ENCODE results near the gene HYCC1. TPM values are rescaled to one million over a fixed set of nuclear protein-coding genes. Genes with fewer than 3 reads are reported as not detected.

Gene HYCC1
- total and polyA plus RNA-seq, 9 of the 15 experiments (the other 6 are each of a cell fraction or from before 2014, with no cell fraction given): 11.2 to 40.6 (median 37.9) TPM

GRCh38 chr7:23062452-23062851, 48.5 kb upstream of the HYCC1 start (continued):
- TF ChIP-seq DACH1 (IDR thresholded peaks at IDR 0.05; ENCODE audit: partially characterized antibody) (peak; percentile 77), POLR3A (IDR thresholded peaks at IDR 0.05; ENCODE audit: borderline replicate concordance, extremely low read depth, insufficient read depth, insufficient read length) (no peak), JUN (IDR thresholded peaks at IDR 0.05; ENCODE audit: borderline replicate concordance, low read depth, low read length) (peak; percentile 57; the same call in 1 of the 2 replicates), JUN (CRISPR knock-in tag; IDR thresholded peaks at IDR 0.05; ENCODE audit: borderline replicate concordance) (no peak), SREBF1 (IDR thresholded peaks at IDR 0.05; ENCODE audit: borderline replicate concordance, low read depth, low read length) (no peak), PTBP1 (IDR thresholded peaks at IDR 0.05; ENCODE audit: low read depth, low read length) (no peak), RCOR1 (IDR thresholded peaks at IDR 0.05; ENCODE audit: borderline replicate concordance in 1 of 2, low read depth in 2 of 2, low read length in 2 of 2) (0 out of 4 replicates have a peak, but pooled peaks of 1 of the 2 experiments have one; percentile 7), ZNF707 (CRISPR knock-in tag; conservative IDR thresholded peaks at IDR 0.05) (no peak), PKNOX1 (IDR thresholded peaks at IDR 0.05) (0 out of 2 replicates have a peak, but pooled peaks have one; percentile 18), EP300 (IDR thresholded peaks at IDR 0.05; ENCODE audit: low read length) (0 out of 2 replicates have a peak, but pooled peaks have one; percentile 21), STAT6 (CRISPR knock-in tag; IDR thresholded peaks at IDR 0.05) (no peak), GTF2B (IDR thresholded peaks at IDR 0.05; ENCODE audit: extremely low read depth, insufficient read length) (no peak), MAFK (IDR thresholded peaks at IDR 0.05; ENCODE audit: low read length) (peak; percentile 86), DPF2 (IDR thresholded peaks at IDR 0.05) (peak; percentile 86), ARID1B (IDR thresholded peaks at IDR 0.05) (peak; percentile 56), NR2C2 (CRISPR knock-in tag; IDR thresholded peaks at IDR 0.05) (no peak), NR2C2 (tag; IDR thresholded peaks at IDR 0.05) (peak; percentile 46; the same call in 1 of the 2 replicates), ATF3 (IDR thresholded peaks at IDR 0.05) (peak; percentile 52; the same call in 1 of the 2 replicates), ATF3 (CRISPR knock-in tag; conservative IDR thresholded peaks at IDR 0.05) (no peak), ZNF592 (IDR thresholded peaks at IDR 0.05) (0 out of 2 replicates have a peak, but pooled peaks have one; percentile 44)

Data from K562 (cell line).